ENCODE measurements around the gene PGBD2.
"Not testable (repeated sequence)": the region's sequence is repeated elsewhere in the genome, so short reads cannot be mapped to it uniquely, and the experiment has no call there.

The PGBD2 gene, protein sequence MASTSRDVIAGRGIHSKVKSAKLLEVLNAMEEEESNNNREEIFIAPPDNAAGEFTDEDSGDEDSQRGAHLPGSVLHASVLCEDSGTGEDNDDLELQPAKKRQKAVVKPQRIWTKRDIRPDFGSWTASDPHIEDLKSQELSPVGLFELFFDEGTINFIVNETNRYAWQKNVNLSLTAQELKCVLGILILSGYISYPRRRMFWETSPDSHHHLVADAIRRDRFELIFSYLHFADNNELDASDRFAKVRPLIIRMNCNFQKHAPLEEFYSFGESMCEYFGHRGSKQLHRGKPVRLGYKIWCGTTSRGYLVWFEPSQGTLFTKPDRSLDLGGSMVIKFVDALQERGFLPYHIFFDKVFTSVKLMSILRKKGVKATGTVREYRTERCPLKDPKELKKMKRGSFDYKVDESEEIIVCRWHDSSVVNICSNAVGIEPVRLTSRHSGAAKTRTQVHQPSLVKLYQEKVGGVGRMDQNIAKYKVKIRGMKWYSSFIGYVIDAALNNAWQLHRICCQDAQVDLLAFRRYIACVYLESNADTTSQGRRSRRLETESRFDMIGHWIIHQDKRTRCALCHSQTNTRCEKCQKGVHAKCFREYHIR

DNA sequence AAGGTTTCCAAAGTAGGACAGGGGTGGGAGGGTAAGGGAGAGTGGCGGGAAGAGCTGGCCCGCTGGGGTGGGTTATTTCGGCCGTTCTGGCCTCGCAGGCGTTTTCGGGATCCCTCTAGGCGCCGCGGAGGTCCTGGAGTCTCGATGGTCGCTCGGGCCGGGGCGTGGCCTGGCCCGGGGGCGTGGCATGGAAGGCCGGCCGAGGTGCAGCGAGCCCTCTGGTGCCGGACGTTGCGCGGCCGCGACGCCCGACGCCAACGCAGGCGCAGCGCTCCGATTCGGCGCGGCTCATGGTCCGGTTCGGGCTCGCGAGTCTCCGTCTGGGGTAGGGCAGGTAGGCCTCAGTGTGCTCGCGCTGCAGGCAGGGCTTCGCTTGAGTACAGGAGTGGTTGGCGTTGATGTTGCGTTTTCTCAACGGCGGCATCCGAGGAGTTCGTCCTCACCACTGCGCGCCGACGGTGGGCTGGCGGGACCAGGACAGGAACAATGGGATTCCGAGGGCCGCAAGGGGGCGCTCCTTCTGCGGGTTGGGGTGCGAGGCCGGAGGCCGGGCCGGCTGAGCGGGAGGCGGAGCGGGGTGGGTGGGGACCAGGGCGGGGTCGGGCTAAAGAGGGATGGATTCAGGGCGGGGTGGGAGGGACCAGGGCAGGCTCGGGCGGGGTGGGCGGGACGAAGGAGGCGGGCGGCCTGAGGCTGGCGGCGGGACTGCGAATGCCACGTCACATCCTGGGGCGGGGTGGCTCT, at the start of gene PGBD2:
Gene PGBD2 (plus strand): TSS at position 227 of the 744 bp plus-strand sequence. CDS start 7,628 bp downstream, outside the sequence.
- DNase-seq: peak; percentile 92

DNA sequence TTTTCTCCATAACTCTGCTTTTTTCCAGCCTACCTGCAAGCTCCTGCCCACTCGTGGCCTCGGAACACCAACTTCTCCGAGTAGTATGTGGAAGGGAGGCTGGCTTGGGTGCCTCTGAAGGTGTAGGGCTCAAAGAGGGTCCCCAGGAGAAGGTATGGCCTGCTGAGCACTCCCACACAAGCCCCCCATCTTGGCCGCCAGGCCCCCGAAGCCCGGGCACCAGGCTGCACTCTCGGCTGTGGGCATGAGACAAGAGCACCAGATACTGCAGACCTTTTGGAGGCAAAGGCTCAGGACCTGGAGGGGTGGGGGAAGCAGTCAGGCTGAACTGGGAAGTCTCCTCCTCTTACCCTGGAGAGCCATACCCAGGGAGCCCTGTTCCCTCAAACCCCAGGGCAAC, 48.8 kb upstream of the PGBD2 start:
- no peak for DNase-seq

DNA sequence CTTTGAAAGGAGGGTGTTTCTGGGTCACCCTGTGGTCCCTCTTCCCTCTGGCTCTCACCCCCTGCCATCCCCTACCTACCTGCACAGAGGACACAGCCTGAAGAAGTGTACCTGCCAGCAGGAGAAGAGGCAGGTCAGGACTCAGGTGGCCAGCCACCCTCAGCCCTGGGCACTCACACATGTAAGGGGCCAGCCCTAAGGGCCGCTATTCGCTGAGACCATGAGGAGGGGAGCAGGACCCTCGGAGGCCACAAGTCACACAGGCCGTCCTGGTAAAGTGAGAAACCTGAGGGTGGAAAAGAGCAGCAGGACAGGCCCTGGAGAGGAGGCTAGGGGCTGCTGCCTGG, 48.3 kb upstream of the PGBD2 start:
- no peak for DNase-seq

DNA sequence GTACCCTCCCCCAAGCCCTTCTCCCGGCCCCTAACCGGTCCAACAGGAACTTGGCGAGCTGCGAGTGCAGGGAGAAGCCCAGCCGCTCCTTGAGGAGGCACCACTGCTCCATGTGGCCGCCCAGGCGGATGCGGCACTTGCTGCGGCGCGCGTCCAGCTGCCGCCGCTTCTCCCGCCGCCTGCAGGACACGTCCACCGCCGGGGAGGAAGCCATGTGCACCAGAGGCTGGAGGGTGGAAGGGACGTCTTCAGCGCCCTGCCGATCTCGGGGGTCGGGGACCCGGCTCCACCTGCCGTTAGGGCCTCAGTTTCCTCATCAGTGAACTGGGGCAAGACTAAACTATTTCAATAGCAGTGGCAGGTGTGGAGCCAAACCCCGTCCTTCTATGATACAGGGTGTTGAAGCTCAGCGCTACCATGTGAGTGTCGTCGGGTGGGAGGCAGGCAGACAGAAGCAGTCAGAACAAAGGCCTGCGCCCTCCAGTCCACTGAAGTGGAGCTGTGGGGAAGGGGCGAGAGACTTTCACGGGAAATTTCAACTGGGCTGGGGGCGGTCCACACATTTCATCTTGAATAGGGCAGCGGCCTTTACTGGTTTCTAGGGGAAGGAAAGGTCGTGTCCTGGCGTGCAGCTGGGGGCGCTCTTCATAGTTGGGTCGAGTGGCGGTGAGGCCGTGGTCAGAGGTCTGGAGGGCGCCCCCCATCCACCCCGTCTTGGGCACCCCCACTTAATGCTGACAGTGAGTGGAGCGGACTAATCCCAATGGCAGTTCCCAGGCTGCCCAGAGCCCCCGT, 47.7 kb upstream of the PGBD2 start:
- no peak for DNase-seq

DNA sequence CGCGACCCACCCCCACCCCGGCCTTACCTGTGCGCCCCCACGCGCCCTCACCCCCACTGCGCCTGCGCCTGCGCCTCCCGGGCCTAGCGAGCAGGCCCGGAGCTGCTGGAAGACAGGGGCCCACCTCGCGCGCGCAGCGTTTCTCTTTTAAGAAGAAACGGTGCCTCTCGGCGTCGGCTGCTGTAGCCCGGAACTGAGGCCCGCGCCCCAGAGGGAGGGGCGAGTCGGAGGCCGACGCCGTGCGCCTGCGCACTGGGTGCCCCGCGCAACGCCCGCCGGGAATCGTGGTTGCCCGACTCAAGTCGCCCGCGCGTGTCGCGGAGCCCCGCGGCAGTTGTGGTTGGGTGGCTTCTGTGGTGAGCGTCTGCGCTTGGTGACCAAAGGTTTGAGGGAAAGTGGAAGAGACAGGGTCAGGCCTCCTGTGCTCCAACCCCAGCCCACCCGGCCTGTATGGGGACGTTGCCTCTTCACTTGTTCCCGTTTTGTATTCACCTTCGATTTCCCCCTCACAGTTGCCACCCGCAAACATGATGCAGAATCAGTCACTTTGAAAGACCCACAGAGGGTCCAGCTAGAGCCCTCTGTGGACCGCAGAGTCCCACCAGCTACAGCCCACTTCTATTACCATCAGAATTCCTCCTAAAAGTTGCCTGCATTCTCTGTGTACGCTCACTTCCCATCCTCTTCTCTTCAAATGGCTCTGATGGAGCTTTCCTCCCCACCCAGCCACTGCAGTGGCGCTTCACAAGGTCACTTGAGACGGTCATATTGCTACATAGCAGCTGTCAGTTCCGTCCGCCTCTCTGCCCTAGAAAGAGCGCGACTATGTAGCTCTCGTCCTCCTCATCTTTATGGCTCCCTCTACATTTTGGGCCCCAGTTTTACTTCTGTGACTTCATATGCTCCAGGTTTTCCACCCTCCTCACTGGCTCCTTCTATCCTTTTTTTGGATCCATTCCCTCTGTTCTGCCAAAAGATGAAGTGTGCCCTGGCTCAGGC, 46.8 kb upstream of the PGBD2 start, which contains the start of gene ZNF692:
Gene ZNF692 (minus strand): TSS at position 195 of the 999 bp plus-strand sequence. CDS start 776 bp downstream, outside the sequence.
- DNase-seq: peak; percentile 96

DNA sequence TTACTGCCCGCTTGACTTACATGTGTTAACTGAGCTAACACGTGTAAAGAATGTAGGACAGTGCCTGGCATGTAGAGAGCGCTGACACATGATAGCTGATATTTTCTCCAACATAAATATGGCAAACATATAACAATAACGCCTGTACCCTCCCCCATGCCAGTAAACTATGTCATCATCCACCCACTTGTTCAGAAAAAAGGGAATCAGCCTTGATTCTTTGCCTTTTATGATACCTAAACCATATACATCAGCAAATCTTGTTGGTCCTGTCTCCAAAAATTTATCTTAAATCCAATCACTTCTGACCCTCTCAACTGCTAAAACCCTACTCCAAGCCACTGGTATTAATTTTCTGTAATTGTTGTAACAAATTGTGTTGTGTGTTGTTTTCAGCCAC, 46.0 kb upstream of the PGBD2 start:
- DNase-seq: no peak

DNA sequence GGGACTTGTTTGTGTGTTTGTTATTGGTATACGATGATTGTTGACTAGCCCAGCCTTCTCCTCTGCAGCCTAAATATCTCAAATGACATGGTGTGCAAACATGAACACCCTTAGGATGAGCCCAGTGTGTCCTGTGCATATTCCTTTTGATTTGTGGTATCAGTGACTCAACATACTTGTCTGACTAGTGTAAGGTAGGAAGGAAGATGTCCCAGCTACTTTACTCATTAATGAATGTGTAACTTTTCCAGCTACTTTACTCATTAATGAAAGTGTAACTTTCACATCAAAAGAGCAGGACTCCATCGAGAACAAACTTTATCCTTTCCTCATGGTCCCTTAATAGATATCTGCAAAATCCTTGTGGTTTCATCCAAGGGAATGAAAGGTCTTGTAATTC, 44.4 kb upstream of the PGBD2 start:
- DNase-seq: no peak

DNA sequence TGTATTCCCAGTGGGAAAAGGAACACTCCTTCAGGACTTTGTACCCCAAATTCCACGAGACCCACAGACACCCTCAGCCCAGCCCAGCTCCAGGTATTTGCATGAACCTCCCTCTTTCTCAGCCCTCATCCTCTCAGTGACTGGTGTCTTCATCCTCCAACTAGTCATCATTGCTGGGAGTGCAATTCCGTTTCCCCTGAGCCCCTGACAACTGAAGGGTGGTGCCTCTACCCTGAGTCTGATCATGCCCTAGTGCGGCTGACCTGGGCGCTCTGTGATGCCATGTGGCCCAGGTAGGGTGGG, 43.4 kb upstream of the PGBD2 start:
- no peak for DNase-seq

DNA sequence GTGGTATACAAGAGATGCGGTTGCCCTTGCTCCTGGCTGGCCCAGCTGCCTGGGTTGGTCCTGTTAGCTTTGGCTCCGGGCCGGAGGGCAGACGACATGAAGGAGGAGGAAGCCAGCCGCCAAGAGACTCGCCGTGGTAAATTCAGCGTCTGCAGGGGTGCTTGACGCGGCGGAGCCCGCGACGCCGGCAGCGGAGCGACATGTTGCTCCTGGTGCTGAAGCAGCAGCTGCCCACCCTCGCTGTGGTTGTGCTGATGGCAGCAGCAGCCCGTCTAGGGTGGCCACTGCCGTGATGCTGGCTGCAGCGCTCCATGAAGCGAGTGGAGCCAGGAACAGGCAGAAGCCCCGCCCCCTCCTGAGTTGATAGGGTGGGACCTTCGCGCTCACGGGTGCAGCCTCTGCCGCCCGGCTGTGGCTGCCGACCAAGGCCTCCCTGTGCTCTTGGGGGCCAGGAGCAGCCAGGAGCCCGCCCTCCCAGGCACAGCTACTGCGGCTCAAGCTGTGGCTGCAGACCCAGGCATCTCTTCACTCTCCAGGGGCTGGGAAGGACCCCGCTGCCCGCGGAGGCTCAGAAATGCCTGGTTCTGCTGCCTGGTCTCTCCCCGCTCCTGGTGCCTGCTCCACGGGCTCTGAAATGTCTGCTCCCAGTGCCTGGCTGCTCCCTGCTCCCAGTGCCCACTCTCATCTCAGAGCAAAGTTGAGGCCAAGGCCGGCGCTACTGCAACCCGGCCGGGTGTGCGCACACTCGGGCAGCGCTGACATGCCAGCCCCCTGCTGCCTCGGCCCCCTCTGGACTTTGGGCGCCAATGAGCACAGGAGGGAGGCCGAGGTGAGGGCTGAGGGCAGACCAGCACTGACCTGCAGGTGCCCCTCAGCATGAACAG, 42.8 kb upstream of the PGBD2 start:
- peak; percentile 88 for DNase-seq

DNA sequence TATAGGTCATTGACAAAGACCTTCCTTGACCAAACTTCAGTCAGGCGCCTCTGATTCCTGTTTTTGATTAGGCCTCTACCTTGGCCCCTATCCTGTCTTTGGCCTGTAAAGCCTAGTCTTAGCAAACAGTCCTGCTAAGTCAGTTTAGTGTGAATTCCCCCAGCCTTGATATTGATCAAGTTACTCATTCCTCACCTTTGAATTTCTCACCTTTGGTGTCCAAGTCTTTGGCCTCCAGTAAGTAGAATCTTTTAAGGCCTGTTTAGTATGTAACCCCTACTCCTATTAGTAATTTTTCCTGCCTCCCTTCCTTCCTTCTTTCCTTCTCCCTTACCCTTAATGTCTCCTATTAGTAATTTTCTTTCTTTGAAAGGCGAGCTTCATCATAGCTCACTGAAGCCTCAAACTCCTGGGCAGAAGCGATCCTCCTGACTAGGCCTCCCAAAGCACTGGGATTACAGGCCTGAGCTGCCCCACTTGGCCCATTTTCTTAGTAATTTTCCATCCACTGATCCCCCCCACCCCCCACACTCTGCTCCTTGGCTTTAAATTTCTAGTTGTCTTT, 34.1 kb upstream of the PGBD2 start:
- no peak for DNase-seq

DNA sequence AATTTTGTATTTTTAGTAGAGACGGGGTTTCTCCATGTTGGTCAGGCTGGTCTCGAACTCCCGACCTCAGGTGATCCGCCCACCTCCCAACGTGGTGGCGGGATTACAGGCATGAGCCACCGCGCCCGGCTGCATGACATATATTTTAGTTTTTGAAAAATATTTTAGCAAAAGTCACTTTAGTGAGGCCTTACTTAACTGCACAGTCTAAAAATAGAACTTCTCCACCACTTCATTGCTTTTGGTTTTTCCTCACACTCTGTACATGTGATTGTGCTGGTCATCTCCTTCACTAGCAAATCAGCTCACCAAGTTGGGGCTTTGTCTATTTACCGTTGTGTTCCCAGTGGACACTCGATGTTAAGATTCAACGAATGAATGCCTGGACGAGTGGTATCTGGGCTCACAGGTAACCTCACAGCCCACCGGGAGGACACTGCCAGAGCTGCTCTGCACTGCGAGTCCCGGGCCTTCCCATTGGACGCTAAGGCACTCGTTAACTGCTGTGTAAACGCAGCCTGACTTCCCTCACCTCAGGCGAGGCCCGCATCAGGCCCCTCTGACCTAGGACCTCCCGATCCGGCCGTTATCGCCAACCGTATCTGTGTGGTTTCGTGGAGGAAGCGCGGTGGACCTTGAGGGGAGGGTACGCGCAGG, 33.2 kb upstream of the PGBD2 start:
- DNase-seq: peak; percentile 66

DNA sequence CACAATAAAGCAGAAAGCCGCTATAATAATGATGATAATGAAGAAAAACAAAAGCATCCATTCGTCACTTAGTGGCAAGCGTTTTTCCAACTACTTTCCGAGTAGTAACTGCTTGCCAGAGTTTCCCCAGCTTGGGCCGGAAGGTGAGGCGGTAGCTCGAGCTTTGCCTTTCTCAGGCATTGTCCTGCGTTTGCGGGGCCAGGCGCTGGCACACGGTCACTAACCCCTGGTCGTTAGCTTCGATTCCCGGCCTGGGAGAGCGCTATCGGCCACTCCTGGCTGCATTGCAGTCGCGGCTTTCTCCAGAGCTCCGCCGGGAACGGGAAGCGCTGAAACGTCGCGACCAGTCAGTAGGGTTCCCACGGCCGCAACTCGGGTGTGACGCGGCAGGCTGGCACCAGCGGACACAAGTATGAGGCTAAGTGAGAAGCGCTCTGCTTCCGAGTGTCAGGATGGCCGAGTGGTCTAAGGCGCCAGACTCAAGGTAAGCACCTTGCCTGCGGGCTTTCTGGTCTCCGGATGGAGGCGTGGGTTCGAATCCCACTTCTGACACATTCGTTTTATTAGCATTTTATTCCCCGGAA, 32.5 kb upstream of the PGBD2 start:
- DNase-seq: peak; percentile 98

DNA sequence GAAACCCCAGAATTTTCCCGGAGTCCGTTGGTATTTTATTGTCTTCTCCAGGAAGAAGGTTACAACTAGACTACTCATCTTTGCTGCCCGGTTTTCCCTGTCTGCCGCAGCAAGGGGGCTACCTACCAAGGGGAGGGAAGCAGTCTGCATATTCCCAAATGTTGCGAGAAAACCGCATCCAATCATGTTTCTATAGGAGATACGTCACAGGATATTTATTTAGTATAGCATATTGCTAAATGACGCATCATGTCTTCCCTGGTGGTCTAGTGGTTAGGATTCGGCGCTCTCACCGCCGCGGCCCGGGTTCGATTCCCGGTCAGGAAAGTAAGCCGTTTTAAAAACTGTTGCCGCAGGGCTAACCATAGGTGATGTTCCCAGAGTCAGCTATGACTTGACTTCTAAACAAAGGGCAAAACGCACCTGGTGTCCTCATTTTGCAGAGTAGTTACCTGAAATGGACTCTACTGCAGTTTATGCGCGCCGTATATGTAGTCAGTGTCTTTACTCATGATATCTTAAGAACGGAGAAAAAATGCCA, 32.0 kb upstream of the PGBD2 start:
- peak; percentile 98 for DNase-seq

DNA sequence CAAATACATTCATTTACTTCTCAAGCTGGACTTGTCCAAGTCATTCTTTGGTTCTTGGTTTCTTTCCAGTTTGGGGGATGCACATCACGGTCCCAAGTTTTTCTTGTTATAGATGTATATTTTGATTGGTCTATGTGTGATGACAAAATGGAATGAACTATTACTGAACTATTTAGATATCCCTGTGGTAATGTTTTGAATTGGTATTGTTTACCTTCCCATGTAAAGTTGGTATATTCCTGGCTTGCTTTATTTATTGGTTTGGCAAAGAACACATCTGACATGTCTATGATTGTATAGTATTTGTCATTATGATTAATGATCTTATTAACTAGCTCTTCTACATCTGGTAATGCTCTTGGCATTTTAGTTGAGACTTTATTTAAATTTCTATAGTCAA, 24.8 kb upstream of the PGBD2 start:
- no peak for DNase-seq

DNA sequence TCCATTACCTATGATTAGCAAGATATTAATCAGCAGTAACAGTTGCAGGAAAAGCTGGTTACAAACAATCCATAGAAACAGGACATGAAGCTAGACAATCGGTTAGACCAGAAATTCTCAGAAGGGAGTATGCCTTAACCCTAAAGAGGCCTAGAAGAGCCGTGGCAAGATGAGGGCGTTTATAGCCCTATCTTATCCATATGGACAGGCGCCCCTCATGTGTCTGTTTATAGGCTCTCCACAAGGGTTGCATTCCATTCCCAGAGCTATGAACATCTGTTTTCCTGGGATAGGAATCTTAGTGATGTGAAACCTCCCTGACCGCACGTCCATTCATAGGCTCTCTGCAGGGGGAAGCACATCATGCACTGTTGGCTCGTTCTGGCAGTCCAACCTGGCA, 23.6 kb upstream of the PGBD2 start:
- DNase-seq: not testable (repeated sequence)

DNA sequence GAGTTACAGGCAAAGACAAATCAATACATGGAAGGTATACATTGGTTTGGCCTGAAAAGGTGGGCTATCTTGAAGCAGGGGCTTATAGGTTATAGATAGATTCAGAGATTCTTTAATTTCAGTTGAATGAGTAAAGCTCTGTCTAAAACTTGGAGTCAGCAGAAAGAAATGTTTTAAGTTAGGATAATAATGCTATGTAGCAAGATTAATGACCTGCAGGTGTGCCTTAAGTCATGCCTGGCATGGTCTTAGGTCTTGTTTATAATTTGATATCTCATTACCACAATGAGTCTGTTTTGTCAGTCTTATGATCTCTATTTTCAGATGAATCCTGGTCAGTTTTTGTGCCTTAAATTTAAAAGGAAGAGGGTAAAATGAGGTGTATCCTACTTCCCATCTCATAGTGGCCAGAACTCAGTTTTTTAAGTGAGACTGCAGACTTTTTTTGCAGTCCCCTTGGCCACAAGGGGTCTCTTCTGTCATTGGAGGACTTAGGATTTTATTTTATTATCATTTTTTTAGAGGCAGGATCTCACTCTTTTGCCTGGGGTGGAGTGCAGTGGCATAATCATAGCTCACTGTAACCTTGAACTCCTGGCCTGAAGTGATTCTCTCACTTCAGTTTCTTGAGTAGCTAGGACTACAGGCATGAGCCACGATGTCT, 21.3 kb upstream of the PGBD2 start:
- DNase-seq: no peak

DNA sequence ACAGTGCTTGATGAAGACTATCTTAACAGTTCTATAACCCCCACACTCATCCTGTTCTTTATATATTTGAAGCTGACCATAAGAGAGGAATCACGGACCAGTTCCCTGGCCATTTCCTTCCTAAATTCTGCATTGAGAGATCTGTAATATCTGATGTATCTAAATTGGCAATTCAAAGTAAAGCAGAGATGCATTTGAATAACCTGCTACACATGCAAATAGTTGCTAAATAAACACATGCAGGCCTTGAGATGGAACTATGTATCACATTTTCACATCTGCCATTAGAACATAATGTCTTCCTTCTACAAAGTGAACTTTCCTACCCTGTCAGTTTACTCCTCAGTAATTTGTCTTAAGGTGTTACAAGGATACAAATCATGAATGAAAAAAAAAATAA, 20.4 kb upstream of the PGBD2 start:
- DNase-seq: no peak

DNA sequence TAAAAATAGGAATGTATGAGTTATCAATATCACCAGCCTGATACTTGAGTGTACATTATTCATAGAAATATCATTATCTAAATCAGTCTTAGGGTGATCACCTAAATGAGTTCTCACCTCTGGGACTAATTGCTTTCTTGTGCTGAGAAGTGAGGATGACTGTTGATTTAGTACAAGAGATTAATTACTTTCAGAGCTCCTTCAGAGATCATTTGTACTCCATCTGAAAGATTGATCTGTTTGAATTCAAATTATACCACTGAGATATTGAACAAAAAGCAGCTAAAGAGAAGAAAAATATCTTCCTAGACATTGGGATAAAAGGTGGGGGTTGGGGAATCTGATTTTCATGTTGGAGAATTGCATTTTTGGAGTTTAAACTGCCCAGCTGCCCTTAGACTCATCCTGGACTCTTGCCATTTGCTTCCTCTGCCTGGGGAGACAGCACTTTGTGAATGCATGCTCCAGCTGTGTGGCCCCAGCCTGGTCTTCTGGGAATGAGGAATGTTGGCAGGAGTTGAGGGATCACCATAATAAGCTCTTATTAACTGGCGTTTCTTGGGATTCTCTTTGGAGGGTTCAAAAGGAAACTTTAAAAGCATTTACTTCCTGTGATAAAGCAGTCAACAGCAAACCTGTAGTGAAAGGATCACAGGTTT, 19.7 kb upstream of the PGBD2 start:
- DNase-seq: no peak
